Measurements from ENCODE around the gene PRSS33.

The PRSS33 gene

DNA sequence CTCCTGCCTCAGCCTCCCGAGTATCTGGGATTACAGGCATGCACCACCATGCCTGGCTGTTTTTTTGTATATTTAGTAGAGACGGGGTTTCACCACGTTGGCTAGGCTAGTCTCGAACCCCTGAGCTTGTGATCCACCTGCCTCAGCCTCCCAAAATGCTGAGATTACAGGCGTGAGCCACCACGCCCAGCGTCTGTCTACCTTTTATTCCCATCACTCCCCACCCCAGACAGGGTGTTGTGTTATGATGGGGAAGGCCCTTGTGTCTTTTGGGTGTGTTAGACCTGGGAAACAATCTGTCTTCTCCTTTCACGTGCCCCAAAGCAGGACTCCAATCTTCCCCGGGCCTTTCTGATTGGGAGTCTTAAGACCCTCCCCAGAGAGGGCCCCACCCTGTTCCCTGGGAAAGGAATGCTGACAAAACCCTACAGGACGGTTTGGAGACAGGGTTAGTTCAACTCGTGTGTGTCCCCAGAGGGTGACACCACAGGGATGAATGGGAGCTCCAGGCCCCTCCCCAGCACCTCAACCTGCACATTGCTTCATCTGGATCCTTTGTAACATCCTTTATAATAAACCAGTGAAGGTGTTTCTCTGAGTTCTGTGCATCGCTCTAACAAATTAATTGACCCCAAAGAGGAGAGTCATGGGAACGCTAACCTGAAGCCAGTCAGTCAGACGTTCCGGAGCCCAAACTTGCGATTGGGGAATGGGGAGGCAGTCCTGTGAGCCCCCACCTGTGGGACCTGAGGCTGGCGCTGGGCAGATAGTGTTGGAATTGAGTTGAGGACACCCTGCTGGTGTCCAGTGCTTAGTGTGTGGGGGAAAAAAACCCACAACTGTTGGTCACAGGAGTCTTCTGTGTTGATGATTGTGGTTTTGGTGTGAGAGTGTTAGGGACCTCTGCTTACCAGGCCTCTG is 7.1 kb downstream of the PRSS33 start:
- Histone ChIP-seq H3K79me2 (peaks cover 17% of the 10 kb centered on the region), H3K27ac (no peak overlapping the region), H3K36me3 (ENCODE audit: control insufficient read depth, insufficient read depth, low read length) (no peaks in the 10 kb centered on the region), H3K4me1 (peaks cover 11% of the 10 kb centered on the region), H3K9me3 (ENCODE audit: control insufficient read depth, low read length) (no peaks in the 10 kb centered on the region), H2AFZ (no peak overlapping the region), H3K9ac (no peak overlapping the region), H3K27me3 (ENCODE audit: control insufficient read depth, insufficient read depth, low read length) (peaks cover 3% of the 10 kb centered on the region), H3K4me2 (ENCODE audit: low read length) (no peak overlapping the region), H3K4me3 (ENCODE audit: low read depth, low read length) (no peak overlapping the region)
- TF ChIP-seq, protein P1, sequence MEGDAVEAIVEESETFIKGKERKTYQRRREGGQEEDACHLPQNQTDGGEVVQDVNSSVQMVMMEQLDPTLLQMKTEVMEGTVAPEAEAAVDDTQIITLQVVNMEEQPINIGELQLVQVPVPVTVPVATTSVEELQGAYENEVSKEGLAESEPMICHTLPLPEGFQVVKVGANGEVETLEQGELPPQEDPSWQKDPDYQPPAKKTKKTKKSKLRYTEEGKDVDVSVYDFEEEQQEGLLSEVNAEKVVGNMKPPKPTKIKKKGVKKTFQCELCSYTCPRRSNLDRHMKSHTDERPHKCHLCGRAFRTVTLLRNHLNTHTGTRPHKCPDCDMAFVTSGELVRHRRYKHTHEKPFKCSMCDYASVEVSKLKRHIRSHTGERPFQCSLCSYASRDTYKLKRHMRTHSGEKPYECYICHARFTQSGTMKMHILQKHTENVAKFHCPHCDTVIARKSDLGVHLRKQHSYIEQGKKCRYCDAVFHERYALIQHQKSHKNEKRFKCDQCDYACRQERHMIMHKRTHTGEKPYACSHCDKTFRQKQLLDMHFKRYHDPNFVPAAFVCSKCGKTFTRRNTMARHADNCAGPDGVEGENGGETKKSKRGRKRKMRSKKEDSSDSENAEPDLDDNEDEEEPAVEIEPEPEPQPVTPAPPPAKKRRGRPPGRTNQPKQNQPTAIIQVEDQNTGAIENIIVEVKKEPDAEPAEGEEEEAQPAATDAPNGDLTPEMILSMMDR (IDR thresholded peaks at IDR 0.05) = no peak

DNA sequence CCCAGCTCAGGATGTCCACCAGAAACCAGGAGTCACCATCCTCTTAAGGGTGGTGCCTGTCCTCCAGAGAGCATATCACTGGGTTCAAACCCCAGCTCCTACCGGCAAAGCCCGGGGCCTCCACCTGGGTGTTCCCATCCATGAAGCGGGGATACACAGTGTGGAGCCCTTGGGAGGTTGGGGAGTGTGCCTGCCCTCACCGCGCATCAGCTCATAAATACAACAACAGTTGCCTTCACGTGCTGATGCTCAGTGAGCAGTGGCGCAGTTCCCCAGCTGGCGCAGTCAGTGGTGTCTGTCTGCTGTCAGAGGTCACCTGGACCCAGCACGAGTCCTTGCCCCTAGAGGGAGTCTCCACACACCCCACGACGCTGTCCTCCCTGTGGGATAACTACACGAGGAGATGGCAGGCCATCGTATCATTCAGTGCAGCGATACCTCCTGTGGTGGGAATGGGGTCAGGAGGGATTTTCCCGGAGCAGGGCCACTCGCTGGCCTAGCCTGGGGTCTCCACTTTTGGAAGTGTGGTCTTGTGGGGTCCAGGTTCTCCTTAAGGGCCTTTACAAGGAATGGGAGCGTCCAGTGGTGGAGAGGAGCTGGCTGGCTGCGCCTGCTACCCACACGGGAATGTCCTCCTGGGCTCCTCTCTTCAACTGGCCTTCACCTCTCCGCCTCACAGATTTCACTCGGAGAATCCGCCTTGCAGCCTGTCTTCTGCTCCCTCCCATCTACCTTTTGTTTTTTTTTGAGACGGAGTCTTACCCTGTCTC is 8.0 kb downstream of the PRSS33 start:
- Histone ChIP-seq H3K79me2 (peaks cover 17% of the 10 kb centered on the region), H3K27me3 (ENCODE audit: control insufficient read depth, insufficient read depth, low read length) (no peaks in the 10 kb centered on the region), H3K27ac (peak overlapping the region; percentile 99), H3K4me3 (ENCODE audit: low read depth, low read length) (no peak overlapping the region), H3K4me2 (ENCODE audit: low read length) (no peak overlapping the region), H3K4me1 (peaks cover 11% of the 10 kb centered on the region), H2AFZ (no peak overlapping the region), H3K36me3 (ENCODE audit: control insufficient read depth, insufficient read depth, low read length) (no peaks in the 10 kb centered on the region), H3K9ac (no peak overlapping the region), H3K9me3 (ENCODE audit: control insufficient read depth, low read length) (no peaks in the 10 kb centered on the region)
- TF ChIP-seq, protein P1 (IDR thresholded peaks at IDR 0.05) = no peak

DNA sequence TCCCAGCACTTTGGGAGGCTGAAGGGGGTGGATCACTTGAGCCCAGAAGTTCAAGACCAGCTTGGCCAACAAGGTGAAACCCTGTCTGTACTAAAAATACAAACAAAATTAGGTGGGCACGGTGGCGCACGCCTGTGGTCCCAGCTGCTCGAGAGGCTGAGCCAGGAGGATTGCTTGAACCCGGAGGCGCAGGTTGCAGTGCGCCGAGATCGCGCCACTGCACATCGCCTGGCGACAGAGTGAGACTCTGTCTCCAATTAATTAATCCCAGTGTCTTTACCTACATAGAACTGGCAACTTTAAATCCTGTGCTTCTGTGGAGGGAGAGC is 8.8 kb downstream of the PRSS33 start:
- no peak overlapping the region for H3K9ac ChIP-seq
- H2AFZ ChIP-seq = peak overlapping the region; percentile 98
- H3K4me3 ChIP-seq (ENCODE audit: low read depth, low read length) = peak overlapping the region; percentile 98
- H3K27ac ChIP-seq = peak overlapping the region; percentile 99
- no peaks in the 10 kb centered on the region for H3K36me3 ChIP-seq (ENCODE audit: control insufficient read depth, insufficient read depth, low read length)
- peak overlapping the region; percentile 96 for H3K4me2 ChIP-seq (ENCODE audit: low read length)
- no peaks in the 10 kb centered on the region for H3K27me3 ChIP-seq (ENCODE audit: control insufficient read depth, insufficient read depth, low read length)
- TF ChIP-seq, protein P1 (IDR thresholded peaks at IDR 0.05) = no peak
- peaks cover 17% of the 10 kb centered on the region for H3K79me2 ChIP-seq
- H3K4me1 ChIP-seq = peaks cover 11% of the 10 kb centered on the region
- H3K9me3 ChIP-seq (ENCODE audit: control insufficient read depth, low read length) = no peaks in the 10 kb centered on the region

DNA sequence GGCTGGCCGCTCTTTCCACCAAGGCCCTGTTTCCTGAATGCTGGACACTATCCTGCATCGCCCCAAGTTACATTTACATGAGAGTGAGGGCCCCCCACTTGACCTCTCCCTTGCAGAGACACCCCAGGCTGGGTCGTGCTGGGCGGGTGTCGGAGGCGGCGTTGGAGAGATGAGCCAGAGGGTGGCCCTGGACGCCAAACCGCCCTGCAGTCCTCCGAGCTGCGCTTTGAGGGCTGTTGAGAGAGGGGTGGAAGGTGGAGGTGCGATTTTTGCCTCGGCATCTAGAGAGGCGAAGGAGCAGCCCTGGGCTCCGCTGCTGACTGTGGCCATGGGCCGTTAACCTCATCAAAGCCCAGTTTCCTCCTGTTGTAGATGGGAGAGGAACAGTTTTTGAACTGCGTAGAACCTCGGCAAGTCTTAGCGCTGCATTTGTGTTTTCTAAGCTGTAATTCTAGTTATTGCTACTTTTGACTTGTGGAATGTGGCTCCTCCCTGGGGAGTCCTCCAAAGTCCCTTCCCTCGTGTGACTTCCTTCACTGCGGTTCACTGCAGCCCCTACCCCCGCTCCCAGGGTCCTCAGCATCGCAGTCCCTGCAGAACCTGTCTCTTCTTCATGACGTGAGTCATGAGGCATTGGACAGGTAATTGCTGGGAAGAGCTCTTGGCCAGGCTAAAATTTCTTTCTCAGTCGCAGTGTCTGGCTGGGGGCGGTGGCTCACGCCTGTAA is 9.3 kb downstream of the PRSS33 start:
- TF ChIP-seq, protein P1 (IDR thresholded peaks at IDR 0.05) = no peak
- peak overlapping the region; percentile 98 for H3K4me3 ChIP-seq (ENCODE audit: low read depth, low read length)
- peak overlapping the region; percentile 100 for H3K9ac ChIP-seq
- no peaks in the 10 kb centered on the region for H3K36me3 ChIP-seq (ENCODE audit: control insufficient read depth, insufficient read depth, low read length)
- peaks cover 11% of the 10 kb centered on the region for H3K4me1 ChIP-seq
- peak overlapping the region; percentile 96 for H3K4me2 ChIP-seq (ENCODE audit: low read length)
- H3K27ac ChIP-seq = peak overlapping the region; percentile 99
- H2AFZ ChIP-seq = peak overlapping the region; percentile 98
- H3K27me3 ChIP-seq (ENCODE audit: control insufficient read depth, insufficient read depth, low read length) = no peaks in the 10 kb centered on the region
- H3K79me2 ChIP-seq = peaks cover 17% of the 10 kb centered on the region
- H3K9me3 ChIP-seq (ENCODE audit: control insufficient read depth, low read length) = no peaks in the 10 kb centered on the region

Data from parathyroid adenoma (tissue), 2 donors.